CD4-positive, alpha-beta memory T cell (primary cell): ENCODE measurements around the gene SOX15. TPM values are rescaled to one million over a fixed set of nuclear protein-coding genes. Genes with fewer than 3 reads are reported as not detected.

Experiments
- CTCF ChIA-PET: fragments of 350-600 bp; sonication (Branson Sonifier 250); formaldehyde crosslinking; loops from one replicate; lab custom pipeline; 2021; ENCODE audit warnings: inconsistent platforms; ENCODE audit not compliant: partially characterized antibody; lab: Charles Lee
- POLR2A ChIA-PET: fragments of 350-600 bp; sonication (Branson Sonifier 250); formaldehyde crosslinking; loops from one replicate; lab custom pipeline; 2021; ENCODE audit not compliant: partially characterized antibody; lab: Charles Lee
- DNase-seq, 5 donors: peaks; one replicate each; pipeline versions ENCODE4 v3.0.0 to v3.0.0-alpha.2; 2020 to 2022; ENCODE audit warnings: mixed read lengths in 1 of 5
- H3K27ac ChIP-seq: one replicate; pipeline ENCODE4 v1.7.0; 2013; ENCODE audit warnings: low read depth, low read length
- H3K27me3 ChIP-seq: 2 replicates; pipeline ENCODE4 v1.7.0; 2013; ENCODE audit warnings: mild to moderate bottlenecking, low read length, moderate library complexity; ENCODE audit not compliant: insufficient read depth
- H3K36me3 ChIP-seq: 2 replicates; pipeline ENCODE4 v1.7.0; 2013; ENCODE audit warnings: mild to moderate bottlenecking, low read length, moderate library complexity; ENCODE audit not compliant: insufficient read depth
- H3K4me1 ChIP-seq: 2 replicates; pipeline ENCODE4 v1.7.0; 2013; ENCODE audit warnings: mild to moderate bottlenecking, low read length, moderate library complexity; ENCODE audit not compliant: insufficient read depth
- H3K4me3 ChIP-seq, 2 donors: one replicate each; pipeline ENCODE4 v1.7.0; 2013; ENCODE audit warnings: low read length in 2 of 2, mild to moderate bottlenecking in 1 of 2
- H3K9me3 ChIP-seq, 2 donors: one replicate each; pipeline ENCODE4 v1.7.0; 2013; ENCODE audit warnings: low read length in 2 of 2, control low read depth in 1 of 2; ENCODE audit not compliant: control insufficient read depth in 1 of 2
- H3K27ac Mint-ChIP-seq, 7 donors: one replicate each; pipeline ENCODE4 v1.8.0; 2020 to 2021; ENCODE audit warnings: mixed read lengths in 7 of 7, mild to moderate bottlenecking in 6 of 7, inconsistent platforms in 3 of 7, moderate library complexity in 3 of 7
- H3K27me3 Mint-ChIP-seq, 2 donors: one replicate each; pipeline ENCODE4 v1.8.0; 2020 to 2021; ENCODE audit warnings: mixed read lengths in 2 of 2
- H3K36me3 Mint-ChIP-seq, 2 donors: one replicate each; pipeline ENCODE4 v1.8.0; 2020 to 2021; ENCODE audit warnings: mixed read lengths in 2 of 2, inconsistent platforms in 1 of 2, mild to moderate bottlenecking in 1 of 2
- H3K4me1 Mint-ChIP-seq, 4 donors: one replicate each; pipeline ENCODE4 v1.8.0; 2020 to 2021; ENCODE audit warnings: mixed read lengths in 4 of 4, mild to moderate bottlenecking in 1 of 4
- H3K4me3 Mint-ChIP-seq, 8 donors: one replicate each; pipeline ENCODE4 v1.8.0; 2020 to 2021; ENCODE audit warnings: mixed read lengths in 8 of 8, mild to moderate bottlenecking in 7 of 8, moderate library complexity in 6 of 8, inconsistent platforms in 3 of 8
- H3K9me3 Mint-ChIP-seq, 8 donors: one replicate each; pipeline ENCODE4 v1.8.0; 2020 to 2021; ENCODE audit warnings: mixed read lengths in 8 of 8, mild to moderate bottlenecking in 5 of 8, inconsistent platforms in 3 of 8, moderate library complexity in 1 of 8
- intact Hi-C: fragments of 100-400 bp; cut with micrococcal nuclease; formaldehyde crosslinking; loops from one replicate; pipeline ENCODE4 v1.15.1; 2023
- polyA plus RNA-seq, 2 donors: library from polyadenylated mRNA; unstranded; fragments of 300-500 nt; fragmentation: Illumina TruSeq; gene quantifications; one replicate each; pipeline ENCODE4 v1.2.3, GENCODE V29; 2021
- total RNA-seq, 2 experiments: library from RNA; stranded (reverse); gene quantifications; one replicate each; pipeline ENCODE4 v1.2.3, GENCODE V29; 2021

SOX15 gene
- total and polyA plus RNA-seq, 4 experiments from 2014 or later = 1.0 to 1.1 TPM; not detected in 2

GRCh38 chr17:7549401-7550055 is 40.4 kb downstream of the SOX15 start:
- Mint-ChIP-seq H3K4me1 (peaks cover 33 to 55% (median 46%) of the 10 kb centered on the region in 4 donors), H3K9me3 (peaks cover 0 to 1% (median 0%) of the 10 kb centered on the region in 8 donors), H3K27me3 (no peaks in the 10 kb centered on the region), H3K4me3 (peak overlapping the region; percentile 82 to 96 (median 90)), H3K36me3 (peaks cover 13 to 17% of the 10 kb centered on the region in 2 donors), H3K27ac (peak overlapping the region; percentile 22 to 96 (median 94))
- CTCF ChIA-PET = interaction anchor here (0.6 to 4.4 kb wide), 9 partner anchors 11 to 212 kb away, joined by 3 to 44 read pairs (median 4); partner anchors contain the start of gene SENP3
- peaks cover 41% of the 10 kb centered on the region for H3K4me1 ChIP-seq
- intact Hi-C loops = loop anchor here (2.0 kb wide), 2 partner anchors 23 to 65 kb away; partner anchors contain the start of gene POLR2A
- POLR2A ChIA-PET = interaction anchor here (1.0 to 5.3 kb wide), 14 partner anchors 11 to 699 kb away, joined by 3 to 56 read pairs (median 9); partner anchors contain the start of genes MPDU1, NEURL4, POLR2A and SAT2
- DNase-seq = peak; percentile 33 to 62 (median 51)
- no peaks in the 10 kb centered on the region for H3K36me3 ChIP-seq
- H3K9me3 ChIP-seq = no peaks in the 10 kb centered on the region
- H3K27me3 ChIP-seq = no peaks in the 10 kb centered on the region
- peak overlapping the region; percentile 79 for H3K27ac ChIP-seq
- peak overlapping the region; percentile 14 to 82 for H3K4me3 ChIP-seq

- intact Hi-C loops = loop anchor here (1.0 to 2.0 kb wide), 3 partner anchors 24 to 111 kb away; partner anchors contain the start of gene POLR2A
Observed at GRCh38 chr17:7548585-7549400, 41.1 kb downstream of the SOX15 start, which contains the start of gene TNFSF12. Gene TNFSF12 (plus strand): TSS chr17:7549058. CDS start chr17:7549154, 96 bp downstream.

GRCh38 chr17:7544911-7545310 is 45.0 kb downstream of the SOX15 start:
- Histone ChIP-seq H3K36me3 (no peaks in the 10 kb centered on the region), H3K4me3 (no peak overlapping the region), H3K9me3 (no peaks in the 10 kb centered on the region), H3K27me3 (no peaks in the 10 kb centered on the region), H3K27ac (no peak overlapping the region), H3K4me1 (peaks cover 10% of the 10 kb centered on the region)
- POLR2A ChIA-PET = no interaction called here
- no peak overlapping the region for H3K4me3 Mint-ChIP-seq
- no peak overlapping the region for H3K27ac Mint-ChIP-seq
- DNase-seq = no peak
- H3K36me3 Mint-ChIP-seq = peaks cover 0 to 3% of the 10 kb centered on the region in 2 donors
- peaks cover 0 to 2% of the 10 kb centered on the region in 2 donors for H3K27me3 Mint-ChIP-seq
- intact Hi-C loops = no loop called here
- CTCF ChIA-PET = interaction anchor here (1.0 to 1.1 kb wide), 2 partner anchors 16 to 31 kb away, joined by 3 to 4 read pairs; no protein-coding TSS in a partner anchor
- peaks cover 9 to 14% (median 13%) of the 10 kb centered on the region in 4 donors for H3K4me1 Mint-ChIP-seq
- H3K9me3 Mint-ChIP-seq = no peaks in the 10 kb centered on the region

More at GRCh38 chr17:7548585-7549400, 41.1 kb downstream of the SOX15 start, which contains the start of gene TNFSF12:
- H3K27ac Mint-ChIP-seq = peak within 1 kb of the TSS; percentile 81 to 96 (median 94)
- peaks cover 0 to 1% (median 0%) of the 10 kb centered on the region in 8 donors for H3K9me3 Mint-ChIP-seq
- no peaks in the 10 kb centered on the region for H3K27me3 Mint-ChIP-seq
- H3K27me3 ChIP-seq = no peaks in the 10 kb centered on the region
- H3K36me3 Mint-ChIP-seq = peaks cover 13 to 14% of the 10 kb centered on the region in 2 donors
- H3K4me3 ChIP-seq = peak within 1 kb of the TSS; percentile 72 to 82
- H3K36me3 ChIP-seq = no peaks in the 10 kb centered on the region
- ChIA-PET POLR2A (interaction anchor here (1.1 to 5.3 kb wide), 12 partner anchors 12 to 219 kb away, joined by 3 to 56 read pairs (median 13); partner anchors contain the start of genes MPDU1, NEURL4, POLR2A and SAT2), CTCF (interaction anchor here (0.8 to 4.4 kb wide), 7 partner anchors 12 to 193 kb away, joined by 3 to 44 read pairs (median 5); partner anchors contain the start of gene SENP3)
- no peaks in the 10 kb centered on the region for H3K9me3 ChIP-seq
- DNase-seq = peak; percentile 38 to 64 (median 42)
- peak within 1 kb of the TSS; percentile 88 to 96 (median 92) for H3K4me3 Mint-ChIP-seq
- H3K4me1 ChIP-seq = peaks cover 37% of the 10 kb centered on the region
- peaks cover 30 to 52% (median 43%) of the 10 kb centered on the region in 4 donors for H3K4me1 Mint-ChIP-seq
- H3K27ac ChIP-seq = peak within 1 kb of the TSS; percentile 79

DNA sequence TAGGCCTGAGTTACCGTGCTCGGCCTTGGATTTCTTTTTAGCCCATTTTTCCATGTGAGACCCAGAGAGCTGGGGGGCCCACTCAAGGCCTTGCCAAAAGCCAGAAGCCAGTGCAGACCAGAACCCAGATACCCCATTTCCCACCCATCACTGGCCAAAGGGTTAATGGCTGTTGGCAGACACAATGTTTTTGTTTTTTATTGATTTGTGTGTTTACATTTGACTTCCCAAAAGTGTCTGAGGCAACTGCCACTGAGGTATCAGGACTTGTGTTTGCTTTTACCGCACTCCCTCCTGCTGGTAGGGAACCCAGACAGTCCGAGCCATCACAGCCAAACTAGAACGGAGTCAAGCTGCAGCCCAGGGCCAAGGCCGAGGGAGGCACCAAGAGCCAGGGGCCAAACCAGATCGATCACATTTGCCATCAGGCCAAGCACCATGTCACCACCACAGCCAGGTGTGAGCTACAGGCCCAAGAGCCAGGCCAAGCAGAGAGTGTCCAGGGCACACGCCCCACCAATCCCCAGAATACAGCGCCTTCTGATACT is 48.7 kb downstream of the SOX15 start:
- no peak overlapping the region for H3K27ac Mint-ChIP-seq

DNA sequence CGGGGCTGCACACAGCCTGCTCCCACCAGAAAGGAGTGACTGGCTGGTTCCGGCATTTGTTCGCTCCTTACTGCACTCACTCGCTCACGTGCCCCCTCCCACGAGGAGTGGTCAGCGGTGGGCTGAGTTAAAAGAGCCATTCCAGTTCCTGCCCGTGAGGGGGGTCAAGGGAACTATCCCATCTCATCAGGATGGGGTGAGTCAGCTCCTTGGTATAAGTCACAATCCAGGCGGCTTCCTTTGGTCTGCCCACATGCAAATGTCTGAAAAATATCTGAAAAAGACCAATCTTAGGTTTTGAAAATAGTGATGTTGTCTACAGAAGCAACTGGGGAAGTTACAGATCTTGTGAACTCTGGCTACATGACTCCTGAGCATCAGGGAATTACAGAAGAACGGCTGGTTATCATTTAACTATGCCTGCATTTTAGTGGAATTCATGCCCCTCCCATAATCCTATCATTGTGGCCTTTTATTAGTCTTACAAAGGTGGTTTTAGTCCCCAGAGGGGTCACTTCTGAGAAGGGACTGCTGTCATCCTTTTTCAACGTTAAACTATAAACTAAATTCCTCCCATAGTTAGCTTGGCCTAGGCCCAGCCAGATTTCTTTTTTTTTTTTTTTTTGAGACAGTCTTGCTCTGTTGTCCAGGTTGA is 50.9 kb downstream of the SOX15 start:
- no peaks in the 10 kb centered on the region for H3K36me3 Mint-ChIP-seq
- peaks cover 0 to 2% of the 10 kb centered on the region in 2 donors for H3K27me3 Mint-ChIP-seq
- intact Hi-C loops = no loop called here
- CTCF ChIA-PET = interaction anchor here (1.3 to 1.4 kb wide), 2 partner anchors 22 to 103 kb away, joined by 3 to 5 read pairs; no protein-coding TSS in a partner anchor
- Histone ChIP-seq H3K4me1 (no peaks in the 10 kb centered on the region), H3K27ac (no peak overlapping the region), H3K27me3 (no peaks in the 10 kb centered on the region), H3K9me3 (peaks cover 0 to 10% of the 10 kb centered on the region in 2 donors), H3K36me3 (no peaks in the 10 kb centered on the region), H3K4me3 (no peak overlapping the region)
- H3K4me3 Mint-ChIP-seq = no peak overlapping the region
- H3K4me1 Mint-ChIP-seq = no peaks in the 10 kb centered on the region
- DNase-seq = no peak
- no peak overlapping the region for H3K27ac Mint-ChIP-seq
- peaks cover 0 to 5% (median 0%) of the 10 kb centered on the region in 8 donors for H3K9me3 Mint-ChIP-seq
- POLR2A ChIA-PET = no interaction called here

More for the DNA sequence above, 48.7 kb downstream of the SOX15 start:
- no peak for DNase-seq
- Mint-ChIP-seq H3K36me3 (no peaks in the 10 kb centered on the region), H3K27me3 (peaks cover 0 to 2% of the 10 kb centered on the region in 2 donors), H3K9me3 (peaks cover 0 to 5% (median 0%) of the 10 kb centered on the region in 8 donors), H3K4me1 (no peaks in the 10 kb centered on the region), H3K4me3 (no peak overlapping the region)
- intact Hi-C loops = no loop called here
- ChIA-PET CTCF (interaction anchor here (1.0 to 1.7 kb wide), 4 partner anchors 18 to 27 kb away, joined by 3 to 4 read pairs (median 3); no protein-coding TSS in a partner anchor), POLR2A (no interaction called here)
- no peaks in the 10 kb centered on the region for H3K36me3 ChIP-seq
- peaks cover 0 to 10% of the 10 kb centered on the region in 2 donors for H3K9me3 ChIP-seq
- no peak overlapping the region for H3K4me3 ChIP-seq
- no peaks in the 10 kb centered on the region for H3K4me1 ChIP-seq
- no peak overlapping the region for H3K27ac ChIP-seq
- no peaks in the 10 kb centered on the region for H3K27me3 ChIP-seq
